ENCODE results near the gene ARMC5.
"Not testable (repeated sequence)": the region's sequence is repeated elsewhere in the genome, so short reads cannot be mapped to it uniquely, and the experiment has no call there.

ARMC5 gene

GRCh38 chr16:31478956-31479355 lies 19.7 kb downstream of the ARMC5 start:
- no peak for DNase-seq

GRCh38 chr16:31479751-31480150 lies 20.4 kb downstream of the ARMC5 start:
- no peak for DNase-seq

- no peak for DNase-seq
Observed at GRCh38 chr16:31480851-31481536, 21.7 kb downstream of the ARMC5 start.

- DNase-seq = no peak
Observed at GRCh38 chr16:31483081-31483480, 23.8 kb downstream of the ARMC5 start, which contains the start of gene SLC5A2. TSS of gene SLC5A2 (plus strand) at chr16:31483123. CDS start at chr16:31483137, 14 bp downstream.

GRCh38 chr16:31484048-31484447 lies 24.7 kb downstream of the ARMC5 start:
- not testable (repeated sequence) for DNase-seq

- no peak for DNase-seq
Observed at GRCh38 chr16:31484491-31485171, 25.3 kb downstream of the ARMC5 start.

GRCh38 chr16:31485571-31485970 lies 26.3 kb downstream of the ARMC5 start:
- DNase-seq = no peak

- DNase-seq = no peak
Observed at GRCh38 chr16:31486045-31486444, 26.7 kb downstream of the ARMC5 start.

- no peak for DNase-seq
Observed at GRCh38 chr16:31487071-31487719, 27.9 kb downstream of the ARMC5 start.

GRCh38 chr16:31487720-31488467 lies 28.6 kb downstream of the ARMC5 start:
- peak; percentile 65 for DNase-seq

GRCh38 chr16:31488468-31489297 lies 29.4 kb downstream of the ARMC5 start:
- no peak for DNase-seq

- DNase-seq = no peak
Observed at GRCh38 chr16:31489298-31489564, 29.9 kb downstream of the ARMC5 start.

GRCh38 chr16:31489616-31490584 lies 30.6 kb downstream of the ARMC5 start:
- DNase-seq = no peak

GRCh38 chr16:31491778-31492418 lies 32.6 kb downstream of the ARMC5 start:
- DNase-seq = no peak

- DNase-seq = no peak
Observed at GRCh38 chr16:31493506-31494125, 34.3 kb downstream of the ARMC5 start.

- no peak for DNase-seq
Observed at GRCh38 chr16:31496670-31497069, 37.4 kb downstream of the ARMC5 start.

- DNase-seq = no peak
Observed at GRCh38 chr16:31498493-31498892, 39.2 kb downstream of the ARMC5 start.

GRCh38 chr16:31499928-31500327 lies 40.6 kb downstream of the ARMC5 start:
- DNase-seq = no peak

- DNase-seq = no peak
Observed at GRCh38 chr16:31501226-31501965, 42.1 kb downstream of the ARMC5 start.

- DNase-seq = no peak
Observed at GRCh38 chr16:31501966-31502348, 42.7 kb downstream of the ARMC5 start.
